Measurements from ENCODE around the gene LARP4B. TPM values are rescaled to one million over a fixed set of nuclear protein-coding genes. Genes with fewer than 3 reads are reported as not detected.

Gene LARP4B
- polyA plus RNA-seq, 1 of the 3 experiments (the other 2 are of a cell fraction): 23.3 TPM

DNA sequence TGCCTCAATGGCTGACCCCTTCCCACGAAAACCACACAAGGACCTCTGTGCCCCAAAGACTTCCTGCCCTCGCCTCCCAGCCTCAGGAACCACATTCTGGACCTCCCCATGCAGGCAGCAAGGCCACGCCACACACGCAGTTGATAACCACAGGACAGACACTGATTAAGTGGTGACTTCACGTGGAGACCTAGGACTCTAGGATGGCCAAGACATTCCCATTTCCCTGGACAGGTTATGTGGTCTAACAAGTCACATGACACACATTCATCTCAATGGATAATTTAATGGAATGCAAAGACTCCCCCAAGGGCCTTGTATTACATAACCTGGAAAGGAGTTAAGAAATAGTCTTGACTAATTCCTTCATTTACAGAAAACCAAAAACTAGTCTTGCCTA is 110.2 kb downstream of the LARP4B start (continued):
- TF ChIP-seq, protein P1, sequence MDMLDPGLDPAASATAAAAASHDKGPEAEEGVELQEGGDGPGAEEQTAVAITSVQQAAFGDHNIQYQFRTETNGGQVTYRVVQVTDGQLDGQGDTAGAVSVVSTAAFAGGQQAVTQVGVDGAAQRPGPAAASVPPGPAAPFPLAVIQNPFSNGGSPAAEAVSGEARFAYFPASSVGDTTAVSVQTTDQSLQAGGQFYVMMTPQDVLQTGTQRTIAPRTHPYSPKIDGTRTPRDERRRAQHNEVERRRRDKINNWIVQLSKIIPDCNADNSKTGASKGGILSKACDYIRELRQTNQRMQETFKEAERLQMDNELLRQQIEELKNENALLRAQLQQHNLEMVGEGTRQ (IDR thresholded peaks at IDR 0.05; ENCODE audit: borderline replicate concordance, low read depth, low read length): no peak
- TF ChIP-seq MXI1 (IDR thresholded peaks at IDR 0.05; ENCODE audit: low read depth, low read length): no peak

DNA sequence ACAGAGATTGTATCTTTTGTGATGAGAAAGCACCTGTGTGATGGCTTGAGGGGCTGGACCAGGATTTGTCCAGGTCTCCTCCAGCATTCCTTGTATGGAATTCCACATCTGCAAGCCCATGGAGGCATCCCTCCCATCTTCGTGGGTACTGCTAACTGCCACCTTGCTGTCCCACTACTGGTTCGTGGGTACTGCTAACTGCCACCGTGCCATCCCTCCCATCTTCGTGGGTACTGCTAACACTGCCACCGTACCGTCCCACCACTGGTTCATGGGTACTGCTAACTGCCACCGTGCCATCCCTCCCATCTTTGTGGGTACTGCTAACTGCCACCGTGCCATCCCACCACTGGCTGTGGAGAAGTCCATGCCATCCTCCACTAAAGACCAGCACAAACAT is 111.7 kb downstream of the LARP4B start:
- TF ChIP-seq CHD2 (IDR thresholded peaks at IDR 0.05; ENCODE audit: low read length, partially characterized antibody): no peak
- no peak for TF ChIP-seq GATA2 (CRISPR knock-in tag; IDR thresholded peaks at IDR 0.05)
- no peaks in the 10 kb centered on the region for H3K9me2 ChIP-seq
- DNase-seq: no peak
- H3K4me1 ChIP-seq (ENCODE audit: control insufficient read depth in 1 of 2, insufficient read depth in 2 of 2, low read depth in 1 of 2, low read length in 1 of 2): peaks cover 0 to 2% of the 10 kb centered on the region in 2 experiments; a peak in 1 of 4 replicates
- CTCF ChIA-PET: interaction anchor here (1.5 kb wide), 1 partner anchor 10 kb away, joined by 4 read pairs; no protein-coding TSS in a partner anchor
- H3K4me2 ChIP-seq: no peak overlapping the region
- no peak overlapping the region for H3K9ac ChIP-seq
- H3K27me3 ChIP-seq (ENCODE audit: insufficient read depth): no peaks in the 10 kb centered on the region
- 96% methylated on average over 8 of the region's 8 CpGs for WGBS (ENCODE audit: low lambda C conversion rate)
- H3K36me3 ChIP-seq (replicated peaks in 1 of 2; ENCODE audit: control insufficient read depth in 1 of 2, insufficient read depth in 2 of 2, low read length in 1 of 2): peaks cover 60 to 91% of the 10 kb centered on the region in 2 experiments
- no peaks in the 10 kb centered on the region for H3K9me3 ChIP-seq
- POLR2A ChIA-PET: no interaction called here
- H3K27ac ChIP-seq (ENCODE audit: low read depth in 2 of 2, low read length in 1 of 2): no peak overlapping the region
- no peaks in the 10 kb centered on the region for H3F3A ChIP-seq (replicated peaks; ENCODE audit: insufficient read depth)
- H3K4me3 ChIP-seq (ENCODE audit: low read depth in 2 of 2, low read length in 1 of 2): no peak overlapping the region
- no peak overlapping the region for H2AFZ ChIP-seq (ENCODE audit: low read depth)
- H3K79me2 ChIP-seq (ENCODE audit: insufficient read depth): no peaks in the 10 kb centered on the region
- no peaks in the 10 kb centered on the region for H4K20me1 ChIP-seq (ENCODE audit: insufficient read depth)

DNA sequence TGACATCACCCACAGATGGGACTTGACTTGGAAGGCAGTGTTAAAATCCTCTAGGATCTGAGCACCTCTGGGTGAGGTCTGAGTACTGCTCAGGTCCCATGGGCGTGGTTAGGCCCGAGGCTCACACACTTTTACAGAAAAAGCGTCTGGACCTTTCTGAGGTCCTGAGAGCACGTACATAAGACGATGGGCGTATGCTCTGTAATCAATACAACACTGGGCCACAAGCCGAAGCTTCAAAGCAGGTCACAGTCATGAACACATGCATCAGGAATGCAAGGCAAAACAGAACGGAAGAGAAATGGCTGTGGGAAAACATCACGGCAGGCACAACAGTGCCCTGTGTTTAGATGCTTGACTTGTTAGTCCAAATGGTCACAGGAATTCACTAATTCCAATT is 112.2 kb downstream of the LARP4B start:
- H3K9me2 ChIP-seq: no peaks in the 10 kb centered on the region
- H3K9ac ChIP-seq: no peak overlapping the region
- no peaks in the 10 kb centered on the region for H4K20me1 ChIP-seq (ENCODE audit: insufficient read depth)
- no peaks in the 10 kb centered on the region for H3K27me3 ChIP-seq (ENCODE audit: insufficient read depth)
- no peaks in the 10 kb centered on the region for H3F3A ChIP-seq (replicated peaks; ENCODE audit: insufficient read depth)
- no peak overlapping the region for H3K4me2 ChIP-seq
- H3K4me3 ChIP-seq (ENCODE audit: low read depth in 2 of 2, low read length in 1 of 2): no peak overlapping the region
- 90% methylated on average over 9 of the region's 9 CpGs for WGBS (ENCODE audit: low lambda C conversion rate)
- no peaks in the 10 kb centered on the region for H3K9me3 ChIP-seq
- no peak overlapping the region for H3K27ac ChIP-seq (ENCODE audit: low read depth in 2 of 2, low read length in 1 of 2)
- H2AFZ ChIP-seq (ENCODE audit: low read depth): no peak overlapping the region
- CTCF ChIA-PET: interaction anchor here (1.1 to 1.5 kb wide), 2 partner anchors 9 to 10 kb away, joined by 4 to 7 read pairs; no protein-coding TSS in a partner anchor
- TF ChIP-seq, protein P1 (IDR thresholded peaks at IDR 0.05; ENCODE audit: borderline replicate concordance, low read depth, low read length): no peak
- no peak for TF ChIP-seq JUND (IDR thresholded peaks at IDR 0.05)
- TF ChIP-seq FOXM1 (IDR thresholded peaks at IDR 0.05; ENCODE audit: low read depth): no peak
- no peak for TF ChIP-seq RFX5 (IDR thresholded peaks at IDR 0.05; ENCODE audit: low read length)
- TF ChIP-seq, protein P2, sequence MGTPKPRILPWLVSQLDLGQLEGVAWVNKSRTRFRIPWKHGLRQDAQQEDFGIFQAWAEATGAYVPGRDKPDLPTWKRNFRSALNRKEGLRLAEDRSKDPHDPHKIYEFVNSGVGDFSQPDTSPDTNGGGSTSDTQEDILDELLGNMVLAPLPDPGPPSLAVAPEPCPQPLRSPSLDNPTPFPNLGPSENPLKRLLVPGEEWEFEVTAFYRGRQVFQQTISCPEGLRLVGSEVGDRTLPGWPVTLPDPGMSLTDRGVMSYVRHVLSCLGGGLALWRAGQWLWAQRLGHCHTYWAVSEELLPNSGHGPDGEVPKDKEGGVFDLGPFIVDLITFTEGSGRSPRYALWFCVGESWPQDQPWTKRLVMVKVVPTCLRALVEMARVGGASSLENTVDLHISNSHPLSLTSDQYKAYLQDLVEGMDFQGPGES (IDR thresholded peaks at IDR 0.05; ENCODE audit: low read depth, low read length): no peak
- TF ChIP-seq GABPA (IDR thresholded peaks at IDR 0.05; ENCODE audit: low read depth): no peak
- no peak for TF ChIP-seq GATA2 (CRISPR knock-in tag; IDR thresholded peaks at IDR 0.05)
- no peak for TF ChIP-seq NFIC (IDR thresholded peaks at IDR 0.05; ENCODE audit: borderline replicate concordance)
- TF ChIP-seq FOXJ3 (CRISPR knock-in tag; IDR thresholded peaks at IDR 0.05): no peak
- TF ChIP-seq SIN3A (IDR thresholded peaks at IDR 0.05; ENCODE audit: borderline replicate concordance, low read depth, low read length): no peak
- no peak for TF ChIP-seq TAF1 (IDR thresholded peaks at IDR 0.05; ENCODE audit: borderline replicate concordance, low read depth, low read length)
- no peak for TF ChIP-seq MEF2A (IDR thresholded peaks at IDR 0.05; ENCODE audit: borderline replicate concordance, low read depth)
- POLR2A ChIA-PET: no interaction called here
- no peaks in the 10 kb centered on the region for H3K79me2 ChIP-seq (ENCODE audit: insufficient read depth)
- H3K4me1 ChIP-seq (ENCODE audit: control insufficient read depth in 1 of 2, insufficient read depth in 2 of 2, low read depth in 1 of 2, low read length in 1 of 2): no peaks in the 10 kb centered on the region; a peak in 1 of 4 replicates
- peaks cover 58 to 91% of the 10 kb centered on the region in 2 experiments for H3K36me3 ChIP-seq (replicated peaks in 1 of 2; ENCODE audit: control insufficient read depth in 1 of 2, insufficient read depth in 2 of 2, low read length in 1 of 2)
- no peak for DNase-seq
